Astrocyte of the cerebellum (primary cell): ENCODE results near the gene PSMD1.

Experiments
- DNase-seq: peaks from one replicate; pipeline ENCODE4 v3.0.0-alpha.2; 2011; ENCODE audit warnings: low read depth
- H3K4me3 ChIP-seq: 2 replicates; pipeline ENCODE4 v1.5.1; 2011; ENCODE audit warnings: mild to moderate bottlenecking, low read depth, low read length, moderate library complexity
- CTCF ChIP-seq: IDR thresholded peaks from 2 replicates; pipeline ENCODE4 v1.5.1; 2012; ENCODE audit warnings: low read length, low read depth, moderate library complexity, mild to moderate bottlenecking; ENCODE audit errors: missing control alignments
- in situ Hi-C: cut with HindIII; loops from 2 replicates; pipeline ENCODE4 v1.10.0; 2017; ENCODE audit warnings: low sequenced_read_pairs

PSMD1 gene

DNA sequence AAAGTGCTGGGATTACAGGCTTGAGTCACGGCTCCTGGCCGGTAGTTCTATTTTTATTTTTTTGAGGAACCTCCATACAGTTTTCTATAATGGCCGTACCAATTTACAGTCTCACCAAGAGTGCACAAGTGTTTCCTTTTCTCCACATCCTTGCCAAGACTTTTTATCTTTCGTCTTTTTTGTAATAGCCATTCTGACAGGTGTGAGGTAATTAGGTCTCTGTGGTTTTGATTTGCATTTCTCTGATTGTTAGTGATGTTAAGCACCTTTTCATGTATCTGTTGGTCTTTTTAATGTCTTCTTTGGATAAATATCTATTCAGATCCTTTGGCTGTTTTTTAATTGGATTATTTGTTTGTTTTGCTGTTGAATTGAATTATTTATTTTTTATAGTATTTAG lies 151.1 kb downstream of the PSMD1 start:
- no peak for TF ChIP-seq CTCF
- in situ Hi-C loops = no loop called here
- no peak overlapping the region for H3K4me3 ChIP-seq
- no peak for DNase-seq

- in situ Hi-C loops = no loop called here
- no peak for TF ChIP-seq CTCF
- no peak overlapping the region for H3K4me3 ChIP-seq
- DNase-seq = no peak
Observed at GRCh38 chr2:231210782-231211181, 154.1 kb downstream of the PSMD1 start.

DNA sequence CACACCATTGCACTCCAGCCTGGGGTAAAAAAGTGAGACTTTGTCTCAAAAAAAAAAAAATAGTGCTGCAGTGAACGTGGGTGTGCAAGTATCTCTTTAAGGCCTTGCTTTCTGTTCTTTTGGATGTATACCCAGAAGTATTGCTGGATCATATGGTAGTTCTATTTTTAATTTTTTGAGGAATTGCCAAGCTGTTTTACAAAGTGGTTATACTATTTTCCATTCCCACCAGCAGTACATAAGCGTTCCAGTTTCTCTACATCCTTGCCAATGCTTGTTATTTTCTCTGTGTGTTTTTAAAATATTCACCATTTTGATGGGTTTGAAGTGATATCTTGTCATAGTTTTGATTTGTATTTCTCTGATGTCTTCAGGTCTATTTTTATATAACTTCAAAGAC lies 154.8 kb downstream of the PSMD1 start:
- DNase-seq = no peak
- H3K4me3 ChIP-seq = no peak overlapping the region
- in situ Hi-C loops = no loop called here
- TF ChIP-seq CTCF = no peak

- no peak for TF ChIP-seq CTCF
- in situ Hi-C loops = no loop called here
- H3K4me3 ChIP-seq = no peak overlapping the region
- DNase-seq = peak; percentile 77
Observed at GRCh38 chr2:231212329-231212845, 155.7 kb downstream of the PSMD1 start.

- DNase-seq = no peak
- TF ChIP-seq CTCF = no peak
- in situ Hi-C loops = no loop called here
- H3K4me3 ChIP-seq = no peak overlapping the region
Observed at GRCh38 chr2:231213931-231214642, 157.4 kb downstream of the PSMD1 start.

GRCh38 chr2:231218366-231218765 lies 161.7 kb downstream of the PSMD1 start:
- TF ChIP-seq CTCF = no peak
- no peak for DNase-seq
- no peak overlapping the region for H3K4me3 ChIP-seq
- in situ Hi-C loops = no loop called here
